Measurements from ENCODE around the gene CD33.
"Not testable (repeated sequence)": the region's sequence is repeated elsewhere in the genome, so short reads cannot be mapped to it uniquely, and the experiment has no call there.

Gene CD33

GRCh38 chr19:51210874-51211361 lies 14.0 kb upstream of the CD33 start:
- DNase-seq (ENCODE audit: low spot score), result not testable (repeated sequence)

- no peak for DNase-seq (ENCODE audit: low spot score)
Observed at GRCh38 chr19:51211833-51212232, 13.0 kb upstream of the CD33 start.

- no peak for DNase-seq (ENCODE audit: low spot score)
Observed at GRCh38 chr19:51219307-51219706, 5.6 kb upstream of the CD33 start.

GRCh38 chr19:51219971-51220370 lies 4.9 kb upstream of the CD33 start:
- DNase-seq (ENCODE audit: low spot score), result no peak

GRCh38 chr19:51220996-51221395 lies 3.9 kb upstream of the CD33 start:
- DNase-seq (ENCODE audit: low spot score), result no peak

GRCh38 chr19:51224163-51224641 lies 678 bp upstream of the CD33 start:
- no peak for DNase-seq (ENCODE audit: low spot score)

- DNase-seq (ENCODE audit: low spot score), result no peak
Observed at GRCh38 chr19:51226067-51226466, 1.2 kb downstream of the CD33 start.

GRCh38 chr19:51227326-51227725 lies 2.4 kb downstream of the CD33 start:
- DNase-seq (ENCODE audit: low spot score), result no peak

GRCh38 chr19:51227966-51228365 lies 3.1 kb downstream of the CD33 start:
- no peak for DNase-seq (ENCODE audit: low spot score)

GRCh38 chr19:51240866-51241265 lies 16.0 kb downstream of the CD33 start:
- DNase-seq (ENCODE audit: low spot score), result no peak

GRCh38 chr19:51242881-51243630 lies 18.2 kb downstream of the CD33 start:
- no peak for DNase-seq (ENCODE audit: low spot score)

- DNase-seq (ENCODE audit: low spot score), result no peak
Observed at GRCh38 chr19:51246164-51246552, 21.3 kb downstream of the CD33 start.

- no peak for DNase-seq (ENCODE audit: low spot score)
Observed at GRCh38 chr19:51247972-51248590, 23.2 kb downstream of the CD33 start.

GRCh38 chr19:51250786-51251467 lies 26.0 kb downstream of the CD33 start, which contains the start of gene SIGLECL1:
TSS of gene SIGLECL1 (plus strand) at chr19:51251080. CDS start at chr19:51264073, 12,993 bp downstream.
- no peak for DNase-seq (ENCODE audit: low spot score)

GRCh38 chr19:51251468-51251820 lies 26.6 kb downstream of the CD33 start:
- no peak for DNase-seq (ENCODE audit: low spot score)

GRCh38 chr19:51252306-51253079 lies 27.6 kb downstream of the CD33 start:
- DNase-seq (ENCODE audit: low spot score), result no peak

- DNase-seq (ENCODE audit: low spot score), result no peak
Observed at GRCh38 chr19:51253088-51253806, 28.4 kb downstream of the CD33 start.

GRCh38 chr19:51256155-51256625 lies 31.3 kb downstream of the CD33 start:
- DNase-seq (ENCODE audit: low spot score), result no peak

- DNase-seq (ENCODE audit: low spot score), result no peak
Observed at GRCh38 chr19:51257471-51257870, 32.6 kb downstream of the CD33 start.

- no peak for DNase-seq (ENCODE audit: low spot score)
Observed at GRCh38 chr19:51258165-51259160, 33.6 kb downstream of the CD33 start.
